ENCODE results near the gene ALOXE3.

DNA sequence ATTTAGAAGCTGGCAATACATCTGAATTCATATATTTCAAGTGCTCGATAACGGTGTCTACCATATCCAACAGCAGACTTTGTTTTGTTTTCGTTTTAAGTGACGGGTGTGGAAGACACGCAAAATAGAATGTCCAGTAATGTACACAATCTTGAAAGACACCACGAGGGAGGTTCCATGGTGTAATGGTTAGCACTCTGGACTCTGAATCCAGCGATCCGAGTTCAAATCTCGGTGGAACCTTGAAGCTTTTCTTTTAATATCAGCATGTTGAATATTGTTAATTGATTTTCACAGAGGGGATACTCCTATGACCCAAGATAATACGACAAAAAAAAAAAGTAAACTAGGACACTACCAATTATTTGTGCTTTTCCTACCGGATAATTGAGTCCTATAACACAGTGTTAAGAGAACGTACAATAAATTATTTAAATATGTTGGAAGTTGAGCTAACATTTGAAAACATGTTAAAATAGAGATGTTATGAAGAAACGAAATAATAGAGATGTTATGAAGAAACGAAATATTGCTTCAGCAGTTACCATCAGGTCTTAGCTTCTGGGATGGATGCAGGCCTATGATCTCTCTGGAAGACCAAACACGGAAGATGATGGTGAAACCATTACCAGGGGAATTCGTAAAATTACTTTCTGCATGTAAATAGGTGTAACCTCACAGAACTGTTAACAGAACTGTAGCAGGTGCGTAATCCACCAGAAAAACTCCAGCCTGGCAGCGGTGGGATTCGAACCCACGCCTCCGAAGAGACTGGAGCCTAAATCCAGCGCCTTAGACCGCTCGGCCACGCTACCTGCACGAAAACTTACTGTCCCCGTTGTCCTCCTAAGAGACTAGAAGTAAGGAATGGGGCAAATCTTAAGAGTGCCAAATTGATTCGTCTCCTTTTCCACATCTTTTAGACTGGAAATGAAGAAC lies 1.5 kb upstream of the ALOXE3 start:
- TF ChIP-seq, protein P1, sequence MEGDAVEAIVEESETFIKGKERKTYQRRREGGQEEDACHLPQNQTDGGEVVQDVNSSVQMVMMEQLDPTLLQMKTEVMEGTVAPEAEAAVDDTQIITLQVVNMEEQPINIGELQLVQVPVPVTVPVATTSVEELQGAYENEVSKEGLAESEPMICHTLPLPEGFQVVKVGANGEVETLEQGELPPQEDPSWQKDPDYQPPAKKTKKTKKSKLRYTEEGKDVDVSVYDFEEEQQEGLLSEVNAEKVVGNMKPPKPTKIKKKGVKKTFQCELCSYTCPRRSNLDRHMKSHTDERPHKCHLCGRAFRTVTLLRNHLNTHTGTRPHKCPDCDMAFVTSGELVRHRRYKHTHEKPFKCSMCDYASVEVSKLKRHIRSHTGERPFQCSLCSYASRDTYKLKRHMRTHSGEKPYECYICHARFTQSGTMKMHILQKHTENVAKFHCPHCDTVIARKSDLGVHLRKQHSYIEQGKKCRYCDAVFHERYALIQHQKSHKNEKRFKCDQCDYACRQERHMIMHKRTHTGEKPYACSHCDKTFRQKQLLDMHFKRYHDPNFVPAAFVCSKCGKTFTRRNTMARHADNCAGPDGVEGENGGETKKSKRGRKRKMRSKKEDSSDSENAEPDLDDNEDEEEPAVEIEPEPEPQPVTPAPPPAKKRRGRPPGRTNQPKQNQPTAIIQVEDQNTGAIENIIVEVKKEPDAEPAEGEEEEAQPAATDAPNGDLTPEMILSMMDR (IDR thresholded peaks at IDR 0.05) = no peak
- no peak for TF ChIP-seq POLR2A (IDR thresholded peaks at IDR 0.05)

Measured in stomach (tissue), 4 donors.